HG03280 (cell line): Measurements from ENCODE around the gene DHODH.
"Not testable (repeated sequence)": the region's sequence is repeated elsewhere in the genome, so short reads cannot be mapped to it uniquely, and the experiment has no call there.

Source experiments
- ATAC-seq: cut with Tn5 transposase; IDR thresholded peaks from one replicate; pipeline ENCODE4 v1.9.1; 2021; ENCODE audit warnings: mild to moderate bottlenecking, moderate library complexity; ENCODE audit not compliant: unreplicated experiment

The DHODH gene

DNA sequence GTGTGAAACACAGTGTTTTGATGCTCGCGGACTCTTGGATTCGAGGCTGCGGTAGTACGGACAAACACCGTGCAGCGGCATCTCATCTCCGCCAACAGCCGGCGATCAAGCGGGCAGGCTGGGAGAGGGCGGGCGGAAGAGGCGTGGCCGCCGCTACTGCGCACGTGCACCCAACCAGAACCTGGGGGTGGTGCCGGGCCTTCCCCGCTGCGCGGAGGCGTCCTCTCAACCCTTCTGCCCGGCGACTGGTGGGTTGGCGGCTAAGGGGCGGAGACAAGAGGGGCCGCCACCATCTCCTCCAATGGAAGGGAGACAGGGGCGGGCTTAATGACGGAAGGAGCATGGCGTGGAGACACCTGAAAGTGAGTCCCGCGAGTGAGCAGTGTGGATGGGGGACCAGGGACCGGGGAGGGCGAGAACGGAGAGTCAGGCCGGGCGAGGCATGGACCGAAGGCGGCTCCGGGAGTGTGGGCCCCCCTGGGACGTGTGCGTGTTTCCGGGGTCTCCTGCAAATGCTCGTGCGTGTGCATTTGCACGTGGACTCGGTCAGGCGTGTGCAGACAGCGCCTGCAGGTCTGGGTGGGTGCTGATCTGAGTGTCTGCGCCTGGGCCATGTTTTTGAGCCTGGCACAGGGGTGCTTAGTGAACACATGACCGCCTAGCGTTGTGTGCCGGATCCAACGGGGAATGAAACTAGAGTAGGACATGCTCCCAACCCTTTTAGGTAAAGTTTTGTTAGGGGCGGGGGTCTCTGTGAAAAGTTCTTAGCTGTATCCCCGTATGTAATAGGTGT is at the start of gene DHODH:
DHODH (plus strand) TSS at position 321 of the 793 bp plus-strand sequence; CDS start at position 342, 21 bp downstream.
- peak; percentile 99 for ATAC-seq

DNA sequence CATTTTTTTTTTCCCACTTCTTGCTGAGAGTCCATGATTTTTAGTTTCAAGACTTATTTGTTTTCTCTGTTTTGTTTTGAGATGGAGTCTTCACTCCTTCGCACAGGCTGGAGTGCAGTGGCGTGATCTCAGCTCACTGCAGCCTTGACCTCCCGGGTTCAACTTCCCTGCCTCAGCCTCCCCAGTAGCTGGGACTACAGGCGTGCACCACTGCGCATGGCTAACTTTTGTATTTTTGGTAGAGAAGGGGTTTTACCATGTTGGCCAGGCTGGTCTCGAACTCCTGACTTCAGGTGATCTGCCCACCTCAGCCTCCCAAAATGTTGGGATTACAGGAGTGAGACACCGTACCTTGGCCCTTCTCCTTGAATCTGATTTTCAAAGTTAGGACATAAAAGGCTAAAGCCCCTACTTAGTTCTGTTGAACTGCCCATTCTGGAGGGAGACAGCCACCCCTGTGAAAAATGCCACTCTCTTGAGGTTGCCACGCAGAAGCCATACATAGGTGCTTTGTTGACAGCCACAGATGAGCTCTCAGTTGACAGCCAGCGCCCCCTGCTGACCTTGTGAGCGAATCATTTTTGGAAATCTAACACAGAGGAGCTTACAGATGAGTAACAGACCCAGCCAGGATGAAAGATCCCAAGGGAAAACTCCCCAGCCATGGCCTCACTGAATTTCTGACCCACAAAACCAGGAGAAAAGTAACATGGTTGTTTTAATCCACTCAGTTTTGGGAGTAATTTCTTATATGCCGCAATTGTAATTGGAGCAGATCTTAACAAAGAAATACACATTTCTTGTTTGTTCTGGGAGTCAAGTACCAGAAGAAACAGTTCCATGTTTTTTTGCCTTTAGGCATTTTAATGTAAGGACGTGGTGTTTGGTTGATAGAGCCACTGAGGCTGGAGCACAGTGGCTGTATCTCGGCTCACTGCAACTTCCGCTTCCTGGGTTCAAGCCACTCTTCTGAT is 47.2 kb upstream of the DHODH start:
- no peak for ATAC-seq

DNA sequence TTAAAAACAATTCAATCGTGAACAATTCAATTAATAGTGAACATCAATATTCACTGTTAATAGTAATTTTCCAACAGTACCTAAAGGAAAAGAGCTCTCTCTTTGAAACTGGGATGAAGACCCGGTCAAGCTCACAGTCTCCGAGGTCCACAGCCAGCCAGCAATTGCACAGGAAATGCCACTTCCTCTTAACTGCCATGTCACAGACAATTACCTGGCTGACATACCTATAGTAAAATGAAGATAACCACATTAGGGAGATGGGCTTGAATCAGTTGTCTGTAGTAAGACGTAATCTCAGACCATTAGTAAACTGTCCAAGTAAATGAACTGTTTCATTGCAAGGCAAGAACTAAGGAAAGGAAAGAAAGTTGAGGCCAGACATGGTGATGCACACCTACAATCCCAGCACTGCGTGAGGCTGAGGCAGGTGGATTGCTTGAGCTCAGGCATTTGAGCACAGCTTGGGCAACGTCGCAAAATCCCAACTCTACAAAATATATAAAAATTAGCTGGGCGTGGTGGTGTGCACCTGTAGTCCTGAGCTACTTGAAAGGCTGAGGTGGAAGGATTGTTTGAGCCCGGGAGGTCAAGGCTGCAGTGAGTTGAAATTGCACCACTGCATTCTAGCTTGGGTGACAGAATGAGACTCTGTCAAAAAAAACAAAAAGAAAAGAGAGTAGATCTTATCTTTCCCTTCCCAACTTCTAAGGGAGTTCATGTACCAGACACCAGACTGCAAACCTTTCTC is 45.2 kb upstream of the DHODH start:
- no peak for ATAC-seq

DNA sequence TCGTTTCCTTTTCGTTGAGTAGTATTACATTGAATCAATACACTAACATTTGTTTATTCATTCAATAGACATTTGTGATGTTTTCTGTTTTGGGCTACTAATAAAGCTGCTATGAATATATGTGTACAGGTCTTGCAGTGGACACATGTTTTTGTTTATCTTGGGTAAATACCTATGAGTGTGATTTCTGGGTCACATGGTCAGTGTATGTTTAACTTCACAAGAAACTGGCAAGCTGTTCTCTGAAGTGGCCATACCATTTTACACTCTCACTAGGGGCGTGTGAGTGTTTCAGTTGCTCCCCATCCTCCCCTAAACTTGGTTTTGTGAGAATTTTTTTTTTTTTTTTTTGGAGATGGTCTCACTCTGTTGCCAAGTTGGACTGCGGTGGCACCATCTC is 43.3 kb upstream of the DHODH start:
- no peak for ATAC-seq

DNA sequence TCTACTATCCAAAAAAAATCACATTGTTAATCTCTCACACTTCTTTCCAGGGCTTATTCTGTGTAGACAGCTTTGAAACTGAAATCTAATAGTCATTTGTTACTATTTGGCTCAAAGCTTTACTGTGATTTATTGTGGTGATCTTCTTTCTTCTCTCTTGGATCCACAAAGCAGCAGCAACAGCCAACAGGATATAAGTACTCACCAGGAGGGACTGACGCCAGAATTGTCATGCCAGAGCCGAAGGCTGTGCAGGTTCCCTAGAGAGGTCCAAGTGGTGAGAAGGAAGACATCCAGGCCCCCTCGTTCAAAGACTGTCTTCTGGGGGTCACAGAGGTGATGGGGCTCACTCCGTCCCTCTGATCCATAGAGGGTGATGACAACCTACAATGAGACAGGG is 41.6 kb upstream of the DHODH start:
- no peak for ATAC-seq

DNA sequence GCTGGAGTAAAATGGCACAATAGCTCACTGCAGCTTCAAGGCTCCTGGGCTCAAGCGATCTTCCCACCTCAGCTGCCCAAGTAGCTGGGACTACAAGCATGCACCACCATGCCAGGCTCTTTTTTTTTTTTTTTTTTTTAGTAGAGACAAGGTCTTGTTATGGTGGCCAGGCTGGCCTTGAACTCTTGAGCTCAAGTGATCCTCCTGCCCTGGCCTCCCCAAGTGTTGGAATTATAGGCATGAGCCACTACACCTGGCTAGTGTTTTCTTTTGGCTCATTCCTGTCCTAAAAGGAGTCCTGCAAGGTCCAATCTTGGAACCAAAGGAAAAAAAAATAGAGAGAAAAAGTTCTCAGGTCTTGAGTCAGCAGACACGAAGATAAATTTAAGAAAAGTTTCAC is 39.2 kb upstream of the DHODH start:
- no peak for ATAC-seq

DNA sequence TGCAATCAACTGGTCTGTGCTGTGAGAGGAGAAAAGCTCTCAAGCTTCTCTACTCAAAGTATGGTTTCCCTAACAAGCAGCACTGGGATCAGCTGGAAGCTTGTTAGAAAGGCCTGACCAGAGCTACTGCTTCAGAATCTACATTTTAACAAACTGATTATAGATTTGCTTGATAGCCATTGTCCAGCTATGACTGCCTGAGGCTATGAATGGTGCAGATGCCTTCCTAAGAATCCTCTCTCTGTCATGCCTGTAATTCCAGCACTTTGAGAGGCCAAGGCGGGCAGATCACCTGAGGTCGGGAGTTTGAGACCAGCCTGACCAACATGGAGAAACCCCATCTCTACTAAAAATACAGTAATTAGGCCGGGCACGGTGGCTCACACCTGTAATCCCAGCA is 37.0 kb upstream of the DHODH start:
- ATAC-seq, result no peak

DNA sequence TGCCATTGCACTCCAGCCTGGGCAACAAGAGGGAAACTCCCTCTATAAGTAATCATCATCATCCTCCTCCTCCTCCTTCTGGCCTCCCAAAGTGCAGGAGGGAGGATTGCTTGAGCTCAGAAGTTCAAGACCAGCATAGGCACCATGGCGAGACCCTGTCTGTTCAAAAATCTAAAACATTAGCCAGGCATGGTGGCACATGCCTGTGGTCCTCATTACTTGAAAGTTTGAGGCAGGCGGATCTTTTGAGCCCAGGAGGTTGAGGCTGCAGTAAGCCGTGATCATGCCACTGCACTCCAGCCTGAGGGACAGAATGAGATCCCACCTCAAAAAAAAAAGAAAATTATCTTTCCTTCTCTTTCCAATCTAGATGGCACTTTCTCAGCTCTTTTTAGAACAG is 36.2 kb upstream of the DHODH start:
- ATAC-seq, result no peak

DNA sequence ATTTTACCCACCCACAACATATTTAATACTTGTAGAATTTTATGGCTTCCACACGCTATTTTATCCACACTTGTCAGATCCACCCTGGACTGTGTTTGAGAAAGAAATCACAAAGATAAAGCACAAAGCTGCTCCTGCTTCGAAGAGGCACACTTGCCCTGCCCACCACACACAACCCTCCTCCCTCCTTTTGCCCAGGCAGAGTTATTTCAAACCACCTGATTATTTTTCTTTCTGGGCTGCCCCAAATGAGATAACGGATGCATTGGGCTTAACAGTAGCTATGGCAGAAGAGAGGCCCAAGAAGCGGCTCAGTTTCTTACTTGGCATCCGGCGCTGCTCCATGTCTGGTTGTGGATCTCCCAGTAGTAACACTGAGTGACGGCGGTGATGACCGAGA is 35.5 kb upstream of the DHODH start:
- no peak for ATAC-seq

DNA sequence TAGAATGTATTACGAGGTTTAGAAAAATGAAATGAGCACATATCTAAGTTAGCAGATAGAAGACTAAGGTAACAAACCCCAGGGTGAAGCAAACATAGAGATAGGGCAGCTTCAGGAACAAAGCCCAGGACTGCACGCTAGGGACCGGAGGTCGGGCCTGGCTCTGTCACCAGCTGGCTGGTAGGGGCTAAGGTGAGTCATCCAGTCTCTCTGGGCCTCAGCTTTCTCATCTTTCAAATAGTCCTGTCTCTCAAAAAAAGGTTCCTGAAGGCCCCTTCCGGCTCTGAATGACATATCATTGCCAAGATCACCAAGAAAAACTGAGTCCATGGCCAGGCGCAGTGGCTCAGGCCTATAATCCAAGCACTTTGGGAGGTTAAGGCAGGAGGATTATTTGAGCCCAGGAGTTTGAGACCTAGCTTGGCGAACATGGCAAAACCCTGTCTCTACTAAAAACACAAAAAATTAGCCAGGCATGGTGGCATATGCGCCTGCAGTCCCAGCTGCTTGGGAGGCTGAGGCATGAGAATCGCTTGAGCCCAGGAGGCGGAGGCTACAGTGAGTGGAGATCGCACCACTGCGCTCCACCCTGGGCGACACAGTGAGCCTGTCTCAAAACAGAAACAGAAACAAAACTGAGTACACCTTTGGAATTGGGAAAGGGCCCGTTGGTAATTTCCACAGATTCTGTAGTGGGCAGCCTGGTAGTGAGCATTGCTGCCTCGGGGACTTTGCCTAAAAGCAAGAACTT is 34.3 kb upstream of the DHODH start:
- no peak for ATAC-seq

DNA sequence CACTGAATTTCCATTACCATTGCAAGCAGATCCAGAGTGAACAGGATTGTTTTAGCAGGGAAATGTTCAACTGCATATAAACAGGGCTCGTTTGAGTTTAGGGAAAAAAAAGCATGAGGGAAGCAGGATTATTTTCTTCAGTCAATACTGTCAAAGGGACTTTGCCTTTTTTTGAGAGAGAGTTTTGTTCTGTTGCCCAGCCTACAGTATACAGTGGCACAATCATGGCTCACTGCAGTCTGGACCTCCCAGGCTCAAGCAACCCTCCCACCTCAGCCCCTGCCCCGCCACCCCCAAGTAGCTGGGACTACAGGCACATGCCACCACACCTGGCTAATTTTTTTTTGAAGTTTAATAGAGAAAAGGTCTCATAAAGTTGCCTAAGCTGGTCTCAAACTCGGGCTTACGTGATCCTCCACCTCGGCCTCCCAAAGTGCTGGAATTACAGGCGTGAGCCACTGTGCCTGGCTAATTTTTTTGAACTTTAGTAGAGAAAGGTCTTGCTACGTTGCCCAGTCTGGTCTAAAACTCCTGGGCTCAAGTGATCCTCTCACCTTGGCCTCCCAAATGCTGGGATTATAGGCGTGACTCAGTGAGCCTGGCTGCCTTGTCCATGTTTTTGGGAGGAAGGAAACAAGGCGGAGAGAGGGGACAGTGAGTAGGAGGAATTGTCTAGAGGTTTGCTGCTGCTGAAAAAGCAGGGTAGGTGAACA is 23.1 kb upstream of the DHODH start:
- no peak for ATAC-seq

DNA sequence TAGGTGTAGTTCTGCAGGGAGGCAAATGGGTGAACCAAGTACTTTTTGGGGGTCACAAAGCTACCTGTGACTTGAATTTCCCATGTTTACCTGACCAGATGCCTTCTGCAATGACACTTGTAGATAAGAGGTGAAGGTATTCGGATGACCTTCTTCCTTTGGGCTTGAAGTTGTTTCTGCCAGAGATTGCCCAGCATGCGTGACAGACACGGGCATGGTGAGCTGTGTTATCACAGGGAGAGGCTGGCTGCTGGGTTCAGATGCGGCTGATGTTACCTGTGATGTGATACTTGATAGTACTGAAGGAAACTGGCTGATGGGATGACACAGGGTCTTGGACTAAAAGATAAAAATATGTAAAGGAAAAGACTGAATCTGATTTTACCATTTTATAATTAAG is 22.4 kb upstream of the DHODH start:
- no peak for ATAC-seq

DNA sequence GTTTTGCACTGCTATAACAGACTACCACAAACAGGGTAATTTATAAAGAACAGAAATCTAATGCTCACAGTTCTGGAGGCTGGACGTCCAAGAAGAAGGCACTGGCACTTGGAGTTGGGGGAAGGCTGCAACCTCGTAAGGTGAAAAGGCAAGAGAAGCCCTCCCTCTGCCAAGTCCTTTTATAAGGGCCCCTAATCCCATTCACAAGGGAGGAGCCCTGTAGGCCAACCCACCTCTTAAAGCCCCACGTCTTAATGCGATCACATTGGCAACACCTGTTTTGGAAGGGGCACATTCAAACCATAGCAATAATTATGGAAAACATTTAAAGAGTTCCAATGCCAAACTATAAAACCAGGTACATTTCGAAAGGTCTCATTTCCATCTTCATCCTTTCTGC is 13.5 kb upstream of the DHODH start:
- no peak for ATAC-seq

DNA sequence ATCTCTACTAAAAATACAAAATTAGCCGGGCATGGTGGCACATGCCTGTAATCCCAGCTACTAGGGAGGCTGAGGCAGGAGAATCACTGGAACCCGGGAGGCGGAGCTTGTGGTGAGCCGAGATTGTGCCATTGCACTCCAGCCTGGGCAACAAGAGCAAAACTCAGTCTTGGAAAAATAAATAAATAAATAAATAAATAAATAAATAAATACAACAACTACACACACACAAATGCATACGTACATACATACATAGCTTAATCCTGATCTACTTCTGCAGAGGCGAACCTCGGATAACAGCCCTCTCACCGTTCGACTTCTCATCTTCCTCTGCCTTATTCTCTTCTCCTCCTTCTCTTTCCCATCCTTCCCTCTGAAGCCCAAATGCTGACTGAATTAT is 11.0 kb upstream of the DHODH start:
- not testable (repeated sequence) for ATAC-seq

DNA sequence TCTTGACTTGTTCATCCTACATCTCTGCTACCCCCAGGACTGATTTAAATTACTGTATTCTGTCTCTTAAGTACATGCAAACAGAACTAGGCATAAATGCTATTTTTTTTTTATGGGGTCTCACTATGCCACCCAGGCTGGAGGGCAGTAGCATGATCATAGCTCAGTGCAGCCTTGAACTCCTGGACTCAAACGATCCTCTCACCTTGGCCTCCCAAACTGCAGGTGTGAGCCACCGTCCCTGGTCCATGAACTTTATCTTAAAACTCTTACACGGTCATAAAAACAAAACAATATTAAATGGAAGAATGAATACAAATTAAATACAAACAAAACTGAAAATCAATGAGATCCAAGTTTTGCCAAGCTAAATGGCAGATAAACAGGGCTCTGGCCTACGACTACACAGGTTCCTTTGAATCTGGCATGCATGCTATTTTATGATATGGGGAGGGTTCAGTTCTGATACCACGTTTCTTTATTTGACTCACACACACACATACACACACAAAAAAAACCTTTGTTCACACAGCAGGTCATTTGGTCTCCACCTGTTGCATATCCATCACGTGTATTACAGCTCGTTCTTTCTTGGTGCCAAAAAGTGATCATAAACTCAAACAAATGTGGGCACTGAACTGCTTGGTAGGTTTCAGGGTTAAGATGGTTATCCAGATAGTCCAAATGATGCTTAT is 7.2 kb upstream of the DHODH start:
- no peak for ATAC-seq

DNA sequence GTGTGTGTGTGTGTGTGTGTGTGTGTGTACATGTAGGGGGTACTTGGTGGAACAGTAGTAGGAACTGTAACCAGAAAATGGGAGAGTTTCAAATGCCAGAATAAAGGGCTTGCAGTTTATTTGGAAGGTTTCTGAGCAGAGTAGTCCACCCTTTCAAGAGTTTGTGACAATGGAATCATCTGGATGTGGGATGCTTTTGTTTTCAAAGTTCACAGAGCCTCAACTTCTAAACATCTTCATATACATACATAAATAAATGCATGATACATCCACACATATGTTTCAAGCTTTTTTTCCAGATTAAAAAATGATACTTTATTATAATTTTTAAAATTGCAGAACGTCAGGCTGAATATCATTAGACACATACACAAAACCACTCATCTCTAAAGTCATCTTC is 5.9 kb upstream of the DHODH start:
- no peak for ATAC-seq

DNA sequence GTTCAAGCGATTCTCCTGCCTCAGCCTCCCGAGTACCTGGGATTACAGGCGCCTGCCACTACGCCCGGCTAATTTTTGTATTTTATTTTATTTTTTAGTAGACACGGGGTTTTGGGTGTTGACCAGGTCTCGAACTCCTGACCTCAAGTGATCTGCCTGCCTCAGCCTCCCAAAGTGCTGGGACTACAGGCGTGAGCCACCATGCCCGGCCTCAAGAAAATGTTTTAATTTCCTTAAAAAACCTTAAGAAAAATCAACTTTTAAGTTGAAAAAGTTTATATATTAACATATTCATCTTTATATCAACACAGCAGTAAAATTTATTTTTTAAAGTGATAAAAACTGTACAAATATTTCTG is 500 bp upstream of the DHODH start:
- ATAC-seq, result not testable (repeated sequence)

DNA sequence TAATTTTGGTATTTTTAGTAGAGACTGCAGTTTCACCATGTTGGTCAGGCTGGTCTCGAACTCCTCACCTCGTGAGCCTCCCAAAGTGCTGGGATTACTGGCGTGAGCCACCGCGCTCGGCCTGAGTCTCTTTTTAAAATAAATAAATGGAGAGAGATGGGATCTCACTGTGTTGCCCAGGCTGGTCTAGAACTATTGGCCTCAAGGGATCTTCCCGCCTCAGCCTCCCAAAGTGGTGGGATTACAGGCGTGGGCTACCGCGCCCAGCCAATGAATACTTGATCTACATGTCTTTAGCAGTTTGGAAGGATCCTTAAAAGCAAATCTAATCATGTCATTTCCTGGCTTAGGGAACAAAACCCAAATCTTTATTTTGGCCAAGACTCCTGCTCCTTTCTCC is 1.2 kb downstream of the DHODH start:
- no peak for ATAC-seq

DNA sequence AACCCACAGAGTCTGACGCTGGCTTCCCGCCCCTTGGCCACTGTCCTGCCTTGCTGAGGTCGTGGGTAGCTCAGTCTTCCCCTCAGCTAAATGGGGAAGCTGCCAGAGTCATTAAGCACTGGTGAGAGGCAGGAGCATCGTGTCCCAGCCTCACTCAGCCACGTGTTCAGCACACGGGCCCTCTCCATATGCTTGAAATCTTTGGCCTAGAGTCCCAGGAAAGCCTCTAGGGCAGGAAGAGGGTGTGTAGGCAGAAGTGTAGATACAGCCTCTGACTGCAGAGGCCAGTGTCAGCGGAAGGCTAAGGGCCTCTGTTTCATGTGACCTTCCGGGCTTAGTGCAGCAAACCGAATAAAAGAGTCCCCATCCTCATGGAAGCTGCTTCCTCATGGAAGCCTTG is 4.1 kb downstream of the DHODH start:
- ATAC-seq, result no peak
